ENCODE data around the gene SLC17A9. TPM values are rescaled to one million over a fixed set of nuclear protein-coding genes. Genes with fewer than 3 reads are reported as not detected.

Gene SLC17A9
- total RNA-seq, 1 experiment from 2014 or later: 37.6 TPM

- intact Hi-C loops (cut with micrococcal nuclease): no loop called here
- H3K79me2 ChIP-seq (ENCODE audit: insufficient read depth, low read length): no peaks in the 10 kb centered on the region
- ChIA-PET POLR2A (no interaction called here), RAD21 (ENCODE audit: low non-redundant PET in 1 of 2, low total read pairs in 2 of 2, uncharacterized antibody in 2 of 2, unreplicated experiment in 2 of 2) (no interaction called here), CTCF (no interaction called here)
- H3K4me1 ChIP-seq (ENCODE audit: control insufficient read depth in 1 of 2, insufficient read depth in 2 of 2, low read length in 2 of 2): no peaks in the 10 kb centered on the region
- DNase-seq (ENCODE audit: low read depth, low spot score) (no peak), ATAC-seq (no peak)
- H4K20me1 ChIP-seq (ENCODE audit: insufficient read depth): no peaks in the 10 kb centered on the region
- no peak overlapping the region for H3K27ac ChIP-seq (ENCODE audit: low read depth, low read length)
- no peak overlapping the region for H3K9ac ChIP-seq (ENCODE audit: low read length)
- no peak overlapping the region for H3K4me3 ChIP-seq (replicated peaks in 1 of 2; ENCODE audit: low read depth in 1 of 2, low read length in 2 of 2)
- H3K36me3 ChIP-seq (ENCODE audit: control insufficient read depth in 1 of 2, insufficient read depth in 2 of 2, low read length in 2 of 2): peaks cover 0 to 8% of the 10 kb centered on the region in 2 experiments; a peak in 1 of 4 replicates
- no peaks in the 10 kb centered on the region for H3K27me3 ChIP-seq (ENCODE audit: insufficient read depth, low read length)
- no peaks in the 10 kb centered on the region for H3K9me3 ChIP-seq (ENCODE audit: control insufficient read depth in 1 of 2, insufficient read depth in 1 of 2, low read depth in 1 of 2, low read length in 2 of 2)
- H2AFZ ChIP-seq (ENCODE audit: low read depth, low read length, poor library complexity, severe bottlenecking): no peak overlapping the region
- TF ChIP-seq TCF7L2 (IDR thresholded peaks at IDR 0.05; ENCODE audit: borderline replicate concordance, extremely low read depth, insufficient read depth, insufficient read length) (no peak), ZNF274 (IDR thresholded peaks at IDR 0.05; ENCODE audit: low read depth, low read length) (no peak), SP1 (IDR thresholded peaks at IDR 0.05; ENCODE audit: low read depth) (no peak), EZH2 (IDR thresholded peaks at IDR 0.05) (no peak), RAD21 (IDR thresholded peaks at IDR 0.05; ENCODE audit: low read depth) (no peak), JUND (IDR thresholded peaks at IDR 0.05) (no peak), SRF (IDR thresholded peaks at IDR 0.05; ENCODE audit: low read depth) (no peak), EGR1 (IDR thresholded peaks at IDR 0.05; ENCODE audit: low read depth) (no peak), ELF1 (IDR thresholded peaks at IDR 0.05; ENCODE audit: borderline replicate concordance, low read depth) (no peak), YY1 (IDR thresholded peaks at IDR 0.05; ENCODE audit: extremely low read depth, insufficient replicate concordance, low read depth, low read length) (no peak), SIN3A (IDR thresholded peaks at IDR 0.05; ENCODE audit: low read depth) (no peak), POLR2AphosphoS5 (IDR thresholded peaks at IDR 0.05; ENCODE audit: low read depth, low read length) (no peak), EZH2phosphoT487 (IDR thresholded peaks at IDR 0.05; ENCODE audit: borderline replicate concordance) (no peak), ZFX (IDR thresholded peaks at IDR 0.05) (no peak)
- TF ChIP-seq, protein P1, sequence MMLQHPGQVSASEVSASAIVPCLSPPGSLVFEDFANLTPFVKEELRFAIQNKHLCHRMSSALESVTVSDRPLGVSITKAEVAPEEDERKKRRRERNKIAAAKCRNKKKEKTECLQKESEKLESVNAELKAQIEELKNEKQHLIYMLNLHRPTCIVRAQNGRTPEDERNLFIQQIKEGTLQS (IDR thresholded peaks at IDR 0.05): no peak
- TF ChIP-seq, protein P2, sequence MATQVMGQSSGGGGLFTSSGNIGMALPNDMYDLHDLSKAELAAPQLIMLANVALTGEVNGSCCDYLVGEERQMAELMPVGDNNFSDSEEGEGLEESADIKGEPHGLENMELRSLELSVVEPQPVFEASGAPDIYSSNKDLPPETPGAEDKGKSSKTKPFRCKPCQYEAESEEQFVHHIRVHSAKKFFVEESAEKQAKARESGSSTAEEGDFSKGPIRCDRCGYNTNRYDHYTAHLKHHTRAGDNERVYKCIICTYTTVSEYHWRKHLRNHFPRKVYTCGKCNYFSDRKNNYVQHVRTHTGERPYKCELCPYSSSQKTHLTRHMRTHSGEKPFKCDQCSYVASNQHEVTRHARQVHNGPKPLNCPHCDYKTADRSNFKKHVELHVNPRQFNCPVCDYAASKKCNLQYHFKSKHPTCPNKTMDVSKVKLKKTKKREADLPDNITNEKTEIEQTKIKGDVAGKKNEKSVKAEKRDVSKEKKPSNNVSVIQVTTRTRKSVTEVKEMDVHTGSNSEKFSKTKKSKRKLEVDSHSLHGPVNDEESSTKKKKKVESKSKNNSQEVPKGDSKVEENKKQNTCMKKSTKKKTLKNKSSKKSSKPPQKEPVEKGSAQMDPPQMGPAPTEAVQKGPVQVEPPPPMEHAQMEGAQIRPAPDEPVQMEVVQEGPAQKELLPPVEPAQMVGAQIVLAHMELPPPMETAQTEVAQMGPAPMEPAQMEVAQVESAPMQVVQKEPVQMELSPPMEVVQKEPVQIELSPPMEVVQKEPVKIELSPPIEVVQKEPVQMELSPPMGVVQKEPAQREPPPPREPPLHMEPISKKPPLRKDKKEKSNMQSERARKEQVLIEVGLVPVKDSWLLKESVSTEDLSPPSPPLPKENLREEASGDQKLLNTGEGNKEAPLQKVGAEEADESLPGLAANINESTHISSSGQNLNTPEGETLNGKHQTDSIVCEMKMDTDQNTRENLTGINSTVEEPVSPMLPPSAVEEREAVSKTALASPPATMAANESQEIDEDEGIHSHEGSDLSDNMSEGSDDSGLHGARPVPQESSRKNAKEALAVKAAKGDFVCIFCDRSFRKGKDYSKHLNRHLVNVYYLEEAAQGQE (IDR thresholded peaks at IDR 0.05; ENCODE audit: low read depth): no peak
- TF ChIP-seq, protein P3, sequence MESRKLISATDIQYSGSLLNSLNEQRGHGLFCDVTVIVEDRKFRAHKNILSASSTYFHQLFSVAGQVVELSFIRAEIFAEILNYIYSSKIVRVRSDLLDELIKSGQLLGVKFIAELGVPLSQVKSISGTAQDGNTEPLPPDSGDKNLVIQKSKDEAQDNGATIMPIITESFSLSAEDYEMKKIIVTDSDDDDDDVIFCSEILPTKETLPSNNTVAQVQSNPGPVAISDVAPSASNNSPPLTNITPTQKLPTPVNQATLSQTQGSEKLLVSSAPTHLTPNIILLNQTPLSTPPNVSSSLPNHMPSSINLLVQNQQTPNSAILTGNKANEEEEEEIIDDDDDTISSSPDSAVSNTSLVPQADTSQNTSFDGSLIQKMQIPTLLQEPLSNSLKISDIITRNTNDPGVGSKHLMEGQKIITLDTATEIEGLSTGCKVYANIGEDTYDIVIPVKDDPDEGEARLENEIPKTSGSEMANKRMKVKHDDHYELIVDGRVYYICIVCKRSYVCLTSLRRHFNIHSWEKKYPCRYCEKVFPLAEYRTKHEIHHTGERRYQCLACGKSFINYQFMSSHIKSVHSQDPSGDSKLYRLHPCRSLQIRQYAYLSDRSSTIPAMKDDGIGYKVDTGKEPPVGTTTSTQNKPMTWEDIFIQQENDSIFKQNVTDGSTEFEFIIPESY (IDR thresholded peaks at IDR 0.05; ENCODE audit: extremely low read depth, insufficient replicate concordance, low read length): no peak
- TF ChIP-seq, protein P4, sequence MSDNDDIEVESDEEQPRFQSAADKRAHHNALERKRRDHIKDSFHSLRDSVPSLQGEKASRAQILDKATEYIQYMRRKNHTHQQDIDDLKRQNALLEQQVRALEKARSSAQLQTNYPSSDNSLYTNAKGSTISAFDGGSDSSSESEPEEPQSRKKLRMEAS (IDR thresholded peaks at IDR 0.05): no peak
- H3K9me2 ChIP-seq (ENCODE audit: insufficient read depth): no peaks in the 10 kb centered on the region
- no peak overlapping the region for H3K4me2 ChIP-seq (ENCODE audit: low read length)
- no TSS peak for BruUV-seq (replicated peaks)
These were observed 11.3 kb downstream of the SLC17A9 start for GRCh38 chr20:62963614-62964397.
